Hindlimb muscle (tissue), 1 donor: Measurements from ENCODE around the gene OVCA2. TPM values are rescaled to one million over a fixed set of nuclear protein-coding genes. Genes with fewer than 3 reads are reported as not detected.
A peak's percentile ranks its signal among the peaks of the same experiment; 100 is the strongest.

Source experiments
- DNase-seq: peaks from one replicate; pipeline ENCODE4 v3.0.0-alpha.2; 2013
- polyA plus RNA-seq: library from polyadenylated mRNA; unstranded; fragments of 120-200 nt; gene quantifications from one replicate; pipeline ENCODE4 v1.2.1, GENCODE V29; 2013; ENCODE audit not compliant: insufficient read length

The OVCA2 gene
- polyA plus RNA-seq, 1 donor, result 12.6 TPM

DNA sequence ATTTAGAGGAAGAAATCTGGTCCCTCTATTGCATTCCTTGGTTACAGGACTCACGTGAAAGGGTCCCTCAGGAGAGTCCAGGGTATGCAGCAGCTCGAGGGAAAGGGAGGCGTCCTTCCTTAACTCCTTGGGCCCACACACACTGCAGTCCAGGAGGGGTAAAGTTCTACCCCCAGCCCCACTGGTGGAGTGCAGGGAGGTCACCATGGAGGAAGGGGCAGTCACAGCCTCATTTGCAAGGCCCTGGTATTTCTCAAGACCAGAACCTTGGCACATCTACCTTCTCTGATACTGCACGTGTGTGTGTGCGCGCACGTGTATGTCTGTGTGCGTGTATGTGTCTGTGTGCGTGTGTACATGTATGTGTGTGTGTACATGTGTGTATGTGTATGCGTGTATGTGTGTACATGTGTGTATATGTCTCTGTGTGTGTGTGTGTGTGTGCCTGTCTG, 24.2 kb downstream of the OVCA2 start:
- DNase-seq, result peak; percentile 36

DNA sequence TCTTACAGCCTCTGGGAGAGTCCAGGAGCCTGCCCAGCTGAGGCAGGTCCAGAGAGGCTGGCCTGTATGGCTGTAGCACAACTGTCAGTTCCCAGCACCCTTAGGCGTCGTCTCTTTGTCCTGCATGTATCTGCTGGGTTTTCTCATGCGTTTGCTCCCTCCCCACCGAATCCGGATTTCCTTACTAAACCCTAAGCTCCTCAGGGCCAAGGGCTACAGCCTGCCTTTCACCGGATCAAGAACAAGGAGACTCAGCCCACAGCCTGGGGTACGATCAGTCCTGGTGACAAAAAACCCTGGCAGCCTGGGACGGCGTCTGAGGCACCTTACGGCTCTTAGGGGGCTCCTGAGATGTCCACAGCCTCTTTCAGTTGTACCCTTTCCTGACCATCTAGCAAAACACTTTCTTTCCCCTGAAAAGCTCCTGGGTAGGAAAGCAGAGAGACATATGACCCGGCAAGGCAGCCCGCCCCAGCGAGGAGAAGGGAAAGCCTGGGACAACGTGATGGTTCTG, 25.3 kb downstream of the OVCA2 start:
- DNase-seq, result peak; percentile 23

DNA sequence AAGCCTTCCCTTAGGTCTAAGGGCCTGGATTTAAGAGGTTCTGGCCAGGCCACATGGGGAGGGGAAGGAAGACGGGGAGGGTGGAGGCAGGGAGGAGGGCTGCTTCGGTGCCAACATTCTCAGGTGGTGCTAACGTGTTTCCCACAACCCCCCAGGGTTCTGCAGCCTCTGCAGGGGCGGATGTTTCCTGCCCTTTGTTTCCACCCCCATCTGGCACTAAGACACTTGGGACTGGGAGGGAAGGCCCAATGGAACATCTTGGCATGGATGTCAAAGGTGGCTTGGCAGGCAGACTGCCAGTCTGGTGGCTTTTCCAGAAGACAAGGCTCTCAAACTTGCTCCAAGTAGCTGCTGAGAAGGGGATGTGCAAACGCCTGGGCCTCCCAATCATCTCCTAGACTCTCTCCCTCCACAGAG, 25.8 kb downstream of the OVCA2 start:
- DNase-seq, result peak; percentile 22

DNA sequence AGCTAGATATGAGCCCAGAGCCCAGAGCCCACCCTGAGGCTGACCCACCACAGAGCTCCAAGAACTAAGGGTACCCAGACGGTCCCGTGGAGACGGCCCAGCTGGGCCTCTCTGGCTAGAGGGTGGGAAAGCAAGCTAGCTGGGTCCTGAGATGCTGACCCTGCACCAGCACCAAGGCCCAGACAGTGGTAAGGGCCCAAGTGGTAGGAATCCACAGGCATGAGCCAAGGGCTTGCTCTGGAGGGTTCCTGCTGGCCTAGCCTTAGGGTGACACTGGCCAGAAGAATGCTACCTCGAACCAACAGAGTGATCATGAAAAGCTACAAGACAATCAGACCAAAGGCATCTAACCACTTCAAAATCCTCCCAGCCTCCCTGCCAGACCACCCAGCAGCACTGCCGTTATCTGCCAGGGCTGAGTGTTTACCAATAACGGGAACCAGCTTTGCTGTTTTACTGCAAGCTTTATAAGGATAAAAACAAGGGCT, 26.3 kb downstream of the OVCA2 start:
- peak; percentile 19 for DNase-seq

DNA sequence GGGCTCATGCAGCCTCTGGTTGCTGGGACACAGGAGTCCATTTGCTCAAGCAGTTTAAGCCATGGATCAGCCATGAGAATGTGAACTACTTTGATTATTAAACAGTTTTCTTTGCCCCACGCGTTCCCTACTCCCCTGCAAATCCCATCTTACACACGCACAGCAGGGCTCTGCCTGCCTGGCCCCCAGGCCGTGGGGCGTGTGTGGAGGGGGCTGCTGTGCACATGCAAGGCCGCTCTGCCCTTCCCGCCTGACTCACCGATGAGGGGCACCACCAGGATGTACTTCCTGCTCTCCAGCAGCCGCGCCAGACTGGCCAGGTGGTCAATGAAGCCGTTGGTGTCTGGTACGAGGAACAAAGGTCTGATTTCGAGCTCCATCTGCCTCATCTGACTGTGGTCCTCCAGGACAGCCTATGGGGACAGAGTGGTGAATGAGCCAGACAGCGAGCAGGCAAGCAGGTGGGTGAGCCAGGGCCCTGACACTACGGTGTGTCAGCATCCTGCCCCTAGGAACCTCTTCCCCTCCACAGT, 26.8 kb downstream of the OVCA2 start:
- no peak for DNase-seq

DNA sequence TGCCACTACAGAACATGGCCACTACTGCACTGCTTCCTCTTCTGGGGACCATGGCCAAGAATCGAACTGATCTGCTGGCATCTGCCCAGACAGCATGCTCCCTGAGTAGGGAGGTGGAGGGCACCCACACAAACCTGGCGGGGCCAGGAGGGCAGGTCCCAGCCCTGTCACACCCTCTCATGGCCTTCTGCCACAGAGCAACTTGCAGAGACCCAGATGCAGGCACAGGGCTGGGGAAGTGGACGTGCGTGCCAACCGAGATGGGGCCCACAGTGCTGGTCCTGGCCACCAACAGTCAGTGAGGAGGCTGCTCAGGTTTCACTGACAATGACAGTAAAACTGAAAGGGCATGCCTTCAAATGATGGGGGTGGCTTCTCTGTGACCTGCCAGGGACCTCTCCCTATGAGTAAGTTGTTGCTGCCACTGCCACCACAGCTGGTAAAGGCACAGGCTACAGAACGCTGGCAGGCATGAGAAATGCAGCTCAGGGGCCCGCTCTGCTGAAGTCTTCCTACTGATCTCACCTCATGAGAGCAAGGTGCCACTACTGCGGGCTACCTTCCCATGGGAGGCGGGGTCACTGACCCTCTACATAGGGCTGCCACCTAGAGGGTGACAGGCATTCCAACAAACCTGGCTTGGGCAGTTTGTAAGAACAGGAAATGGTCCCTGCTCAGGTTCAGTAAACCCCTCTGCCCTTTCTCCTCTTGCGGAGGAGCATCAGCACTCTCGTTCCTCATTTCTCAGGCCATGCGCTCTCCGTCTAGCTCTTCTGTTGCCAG, 28.6 kb downstream of the OVCA2 start:
- DNase-seq, result peak; percentile 19

DNA sequence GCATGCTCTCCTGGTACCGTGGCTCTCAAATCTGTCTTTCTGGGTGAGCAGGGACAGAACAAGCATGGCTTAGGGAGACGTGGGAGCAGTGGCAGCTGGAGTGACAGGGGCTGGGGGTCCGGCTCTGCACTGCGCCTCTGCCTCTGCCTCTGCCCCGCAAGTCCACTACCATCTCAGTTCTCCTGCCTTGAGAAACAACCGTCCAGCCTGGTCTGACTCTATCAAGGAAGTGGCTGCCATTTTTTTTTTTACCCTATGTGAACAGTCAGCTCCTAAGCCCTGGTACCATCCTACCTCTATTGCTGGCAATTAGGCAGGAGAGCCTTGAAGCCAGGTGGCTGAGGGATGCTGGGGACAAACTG, 29.2 kb downstream of the OVCA2 start:
- no peak for DNase-seq

DNA sequence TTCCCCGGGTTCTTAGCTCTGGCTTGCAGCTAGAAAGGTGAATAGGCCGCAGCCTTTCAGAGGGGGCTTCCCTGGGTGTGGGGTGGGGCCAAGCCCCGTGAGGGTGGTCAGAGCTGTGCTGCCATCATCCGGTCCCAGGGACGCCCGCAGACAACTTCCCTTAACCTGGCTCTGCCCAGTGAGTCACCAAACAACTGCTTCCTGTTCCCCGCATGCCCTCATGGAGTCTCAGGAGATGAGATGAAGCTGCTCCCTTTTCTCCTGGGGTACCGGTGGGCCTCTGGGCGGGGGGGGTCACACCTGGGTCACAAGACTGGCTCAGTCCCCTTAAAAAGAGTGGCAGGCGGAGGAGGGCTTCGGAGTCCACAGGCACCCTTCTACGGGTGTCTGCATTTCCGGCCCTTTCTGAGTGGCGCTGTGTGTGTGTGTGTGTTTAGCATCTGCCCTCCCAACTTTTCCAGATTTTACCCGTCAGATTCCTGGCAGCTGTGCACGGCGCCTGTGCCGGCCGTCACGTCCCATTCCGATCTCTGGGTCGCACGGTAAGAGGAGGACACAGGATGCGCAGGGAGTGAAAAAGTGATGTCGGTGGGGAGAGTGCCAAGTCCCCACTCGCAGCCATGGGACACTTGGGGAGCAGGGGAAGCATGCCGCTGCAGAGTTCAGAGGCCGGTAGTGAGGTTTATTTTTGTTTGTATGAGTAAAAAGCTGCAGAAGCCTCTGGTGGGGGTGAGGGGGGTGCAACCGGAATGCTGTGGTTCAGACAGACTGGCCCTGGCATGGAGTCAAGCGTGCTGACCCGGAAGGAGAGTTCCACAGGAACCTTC, 29.8 kb downstream of the OVCA2 start:
- peak; percentile 44 for DNase-seq

DNA sequence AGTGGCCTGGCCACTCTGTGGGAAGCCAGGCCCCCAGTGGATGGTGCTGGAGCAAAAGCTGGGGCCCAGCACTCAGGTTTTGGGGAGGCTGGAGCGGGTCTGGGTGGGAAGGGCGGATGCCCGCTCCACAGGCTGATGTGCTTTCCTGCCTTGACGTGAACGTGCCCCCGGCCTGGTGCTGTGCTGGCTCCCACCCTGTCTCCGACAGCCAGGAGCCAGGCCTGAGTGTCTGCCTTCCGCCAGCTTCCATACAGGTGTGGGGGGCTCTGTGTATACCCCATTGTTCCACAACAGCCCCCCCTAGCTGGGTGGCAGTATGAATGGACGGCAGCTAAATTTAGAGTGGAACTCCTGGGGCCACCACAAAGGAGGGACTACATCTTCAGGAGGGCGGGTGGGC, 33.1 kb downstream of the OVCA2 start:
- DNase-seq, result no peak

DNA sequence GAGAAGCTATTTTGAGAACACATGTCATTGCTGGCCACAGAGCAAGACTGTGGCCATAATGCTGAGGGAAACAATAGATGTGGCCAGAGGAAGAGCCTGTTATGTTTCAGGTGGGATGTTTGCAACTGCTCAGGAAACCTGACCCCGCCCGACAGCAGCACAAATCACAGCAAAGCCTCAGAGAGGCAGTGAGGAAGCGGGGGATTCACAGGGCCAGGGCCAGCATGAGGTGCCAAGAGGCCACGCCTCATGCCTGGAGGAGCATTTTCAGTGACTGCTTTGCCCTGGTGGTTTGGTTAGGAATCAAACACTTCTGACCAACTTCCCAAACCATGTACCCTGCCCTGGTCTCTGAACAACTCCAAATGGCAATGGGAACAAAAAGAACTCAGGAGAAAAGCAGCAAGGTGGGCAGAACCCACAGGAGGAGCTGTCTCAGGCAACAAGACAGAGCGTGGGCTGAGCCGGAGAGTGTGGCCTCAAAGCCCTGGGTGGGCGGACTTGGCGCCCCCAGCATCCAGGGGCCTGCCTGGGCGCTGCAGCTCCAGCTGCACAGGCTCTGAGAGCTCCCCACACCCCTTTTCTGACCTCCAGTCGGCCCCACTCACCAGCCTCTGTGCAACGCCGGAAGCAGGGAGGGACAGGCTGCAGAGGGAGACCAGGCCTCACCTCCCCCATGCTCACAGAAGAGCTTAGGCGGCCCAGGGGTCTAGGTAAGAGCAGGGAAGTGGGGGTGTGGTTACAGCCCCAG, 33.7 kb downstream of the OVCA2 start:
- DNase-seq, result peak; percentile 79

DNA sequence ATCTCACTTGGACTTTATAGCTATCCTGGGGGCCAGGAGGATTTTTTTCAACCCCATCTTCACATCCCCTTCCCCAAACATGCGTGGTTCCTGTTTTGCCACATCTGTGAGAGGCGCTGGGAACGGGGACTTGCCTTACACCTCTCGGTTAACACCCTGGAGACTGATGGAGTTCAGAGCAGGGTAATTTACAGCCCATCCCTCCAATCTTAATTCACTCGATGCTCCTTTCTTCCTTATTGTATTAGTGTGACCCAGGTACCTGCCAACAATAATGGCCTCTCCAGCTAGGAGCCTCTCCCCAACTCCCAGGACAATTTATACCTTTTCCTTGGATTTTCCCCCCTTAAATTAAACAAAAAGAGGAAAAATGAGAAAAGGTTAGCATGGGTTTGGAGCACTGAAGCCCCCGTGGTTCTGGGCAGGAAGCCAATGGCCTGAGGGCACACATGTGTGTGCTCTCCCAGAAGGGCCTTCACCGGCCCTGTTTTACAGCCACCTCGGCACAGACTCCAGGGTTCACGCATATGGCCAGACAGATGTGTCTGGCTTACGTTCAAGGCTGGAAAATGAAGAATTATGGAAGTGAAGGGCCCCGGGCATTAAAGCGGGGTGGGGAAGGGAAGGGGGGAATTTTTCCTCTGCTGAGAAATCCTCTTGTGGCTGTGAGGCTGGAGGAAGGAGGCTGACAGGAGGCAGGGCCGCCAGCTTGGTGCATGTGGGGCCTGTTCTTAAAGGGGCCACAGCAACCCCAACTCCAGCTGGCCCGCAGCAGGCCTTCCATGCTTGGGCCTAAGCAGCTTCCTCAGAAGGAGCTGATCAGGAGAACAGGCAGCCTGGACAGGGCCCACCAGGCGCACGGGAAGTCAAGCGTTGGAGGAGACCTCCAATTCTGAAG, 34.5 kb downstream of the OVCA2 start:
- DNase-seq, result peak; percentile 62

DNA sequence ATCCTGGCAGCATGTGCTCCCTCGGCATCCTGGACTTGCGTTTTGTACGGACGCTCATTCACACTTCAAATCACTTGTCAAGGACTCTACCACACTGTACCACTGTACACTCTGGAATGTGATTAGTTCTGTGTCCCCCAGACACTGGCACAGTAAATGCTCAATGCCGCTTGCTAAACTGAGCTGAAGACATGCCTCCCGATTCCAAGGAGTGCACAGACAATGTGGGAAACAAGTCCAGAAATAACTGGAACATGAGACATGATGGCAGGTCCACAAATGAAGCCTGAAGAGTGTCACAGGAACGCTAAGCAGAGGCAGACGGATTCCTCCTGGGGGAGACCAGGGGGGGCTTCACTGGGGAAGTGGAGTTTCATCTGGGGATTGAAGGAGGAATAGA, 35.2 kb downstream of the OVCA2 start:
- no peak for DNase-seq

DNA sequence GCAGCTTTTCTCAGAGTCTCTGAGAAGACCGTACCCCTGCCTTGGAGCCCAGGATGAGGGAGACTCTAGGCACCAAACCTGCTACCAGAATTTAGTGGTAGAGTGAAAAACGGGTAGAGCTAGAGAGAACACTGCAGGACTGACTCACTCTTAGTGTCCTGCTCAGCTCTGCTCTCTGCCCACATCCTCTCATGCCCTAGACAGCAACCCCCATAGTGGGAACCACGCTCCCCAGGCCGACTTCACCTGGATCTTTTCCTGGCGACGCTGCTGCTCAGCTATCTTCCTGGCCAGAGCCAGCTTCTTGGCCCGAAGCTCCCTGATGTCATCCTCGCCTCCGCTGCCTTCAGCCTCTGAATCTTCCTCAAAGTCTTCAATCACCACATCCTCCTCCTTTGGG, 39.7 kb downstream of the OVCA2 start:
- no peak for DNase-seq

DNA sequence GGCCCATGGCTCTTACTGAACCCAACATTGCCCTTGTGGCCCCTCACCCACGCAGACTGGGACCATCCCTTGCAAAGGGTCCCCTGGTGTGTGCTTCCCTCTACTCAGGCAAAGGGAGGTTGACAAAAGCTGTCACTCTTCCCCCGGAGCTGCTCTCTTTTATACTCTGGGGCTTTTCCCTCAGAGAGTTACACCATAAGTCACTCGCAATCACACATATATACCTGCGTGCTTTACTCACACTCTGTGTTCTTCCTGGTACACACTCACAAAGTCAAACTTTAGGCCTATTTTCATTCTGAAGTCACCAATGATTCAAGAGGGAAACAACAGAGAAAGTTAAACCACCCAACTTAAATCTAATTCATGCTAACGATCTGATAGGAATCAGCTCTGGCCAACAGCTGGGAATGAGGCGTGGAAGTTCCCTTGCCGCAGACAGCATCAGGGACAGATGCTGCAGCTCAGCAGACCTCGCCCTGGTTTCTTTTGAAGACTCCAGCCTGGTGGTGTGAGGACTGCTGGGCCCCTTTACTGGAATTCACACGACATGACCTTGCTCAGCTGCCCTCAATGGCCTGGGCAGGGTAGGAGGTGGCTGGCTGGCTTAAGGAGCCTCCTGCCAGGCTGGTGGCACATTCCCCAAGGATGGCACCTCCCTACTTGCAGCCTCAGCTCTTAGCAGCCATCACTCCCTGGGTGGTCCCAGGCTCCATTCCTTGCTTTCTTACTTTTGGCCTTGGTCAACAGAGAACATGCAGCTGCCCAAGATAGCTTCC, 40.4 kb downstream of the OVCA2 start:
- no peak for DNase-seq

DNA sequence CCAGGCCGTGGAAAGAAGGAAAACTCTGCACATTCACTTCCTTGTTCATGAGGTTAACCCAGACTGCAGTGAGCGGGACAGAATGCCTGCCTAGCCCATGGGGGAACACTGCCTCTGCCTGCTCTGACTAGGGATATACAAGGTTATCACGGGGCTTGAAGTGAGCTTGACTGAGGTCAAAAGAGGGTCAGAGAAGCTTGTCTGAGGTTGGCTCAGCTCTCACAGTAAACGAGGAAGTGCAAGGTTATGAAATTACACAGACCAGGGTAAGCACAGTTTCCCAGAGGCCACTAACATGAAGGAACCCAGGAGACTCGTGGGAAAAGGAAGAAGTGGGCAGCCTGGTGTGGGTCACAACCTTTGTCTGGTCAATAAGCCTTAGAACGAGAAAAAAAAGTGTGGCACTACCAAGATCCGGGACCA, 41.8 kb downstream of the OVCA2 start:
- DNase-seq, result peak; percentile 20

DNA sequence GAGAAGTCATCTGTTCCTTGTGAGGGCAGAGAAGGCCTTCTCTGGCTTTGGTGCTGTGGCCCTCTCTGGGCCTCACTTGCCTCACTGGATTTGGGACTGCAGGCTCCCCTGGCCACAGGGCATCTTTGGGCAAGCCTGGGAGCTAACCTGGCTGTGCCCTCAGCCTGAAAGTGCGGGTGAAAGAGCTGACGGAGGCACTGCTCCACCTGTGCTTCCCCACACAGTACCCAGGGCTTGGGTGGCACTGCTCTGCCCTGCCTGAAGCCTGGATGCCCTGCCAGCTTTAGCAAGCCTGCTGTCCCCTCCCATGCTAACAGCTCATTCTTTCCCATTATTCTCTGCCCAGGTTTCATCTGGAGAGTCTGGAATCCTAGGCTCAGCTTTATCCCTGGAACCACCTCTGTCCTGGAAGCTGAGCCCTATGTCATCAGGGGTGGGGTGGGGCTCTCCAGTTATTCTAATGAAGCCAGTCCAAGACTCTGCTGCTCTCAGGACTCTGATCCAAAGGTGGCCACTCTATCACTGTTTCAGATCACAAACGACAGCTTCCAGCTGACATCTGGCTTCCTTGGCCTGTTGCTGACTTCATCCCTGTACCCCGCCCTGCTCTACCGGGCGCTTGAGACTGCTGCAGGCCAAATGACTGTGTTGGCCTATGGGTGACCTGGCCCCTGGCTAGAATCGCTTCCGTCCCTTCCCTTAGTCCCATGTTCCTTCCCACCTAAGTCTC, 42.4 kb downstream of the OVCA2 start:
- peak; percentile 71 for DNase-seq

DNA sequence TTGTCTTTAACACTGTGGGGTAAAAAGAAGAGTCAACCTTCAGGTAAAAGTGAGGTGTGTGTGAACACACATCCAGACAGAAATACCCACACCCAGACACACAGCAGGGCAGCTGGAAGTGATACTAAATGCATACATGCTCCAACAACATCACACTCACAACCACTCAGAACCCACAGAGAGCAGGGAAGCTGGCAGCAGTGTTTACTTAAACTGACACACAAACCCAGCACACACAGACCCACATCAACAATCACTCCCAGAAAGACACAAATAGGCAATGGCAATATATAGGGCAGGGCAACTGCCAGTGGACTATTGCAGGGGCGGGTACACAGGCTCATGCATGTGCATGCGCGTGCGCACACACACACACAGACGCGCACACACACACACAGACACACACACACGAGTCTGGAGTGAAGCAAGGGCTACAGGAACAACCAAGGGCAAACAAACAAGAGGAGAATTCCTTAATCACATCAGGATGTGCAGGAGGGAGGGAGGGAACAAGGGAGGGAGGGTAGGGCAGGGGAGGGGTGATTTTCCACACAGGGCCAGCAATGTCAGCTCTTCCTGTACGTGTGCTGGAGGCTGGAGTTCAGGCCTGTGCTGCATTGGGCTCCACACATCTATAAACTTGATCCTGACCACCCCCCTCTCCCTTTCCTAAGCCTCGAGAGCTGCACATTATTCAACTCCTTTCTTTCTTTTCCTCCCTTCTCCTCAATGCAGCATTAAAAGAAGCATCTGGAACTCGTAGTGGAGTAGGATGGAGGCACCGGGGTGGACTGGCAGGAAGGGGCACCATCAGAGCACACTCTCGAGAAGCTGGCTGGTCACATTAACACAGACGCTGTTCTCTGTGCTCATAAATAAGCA, 43.2 kb downstream of the OVCA2 start:
- peak; percentile 88 for DNase-seq

DNA sequence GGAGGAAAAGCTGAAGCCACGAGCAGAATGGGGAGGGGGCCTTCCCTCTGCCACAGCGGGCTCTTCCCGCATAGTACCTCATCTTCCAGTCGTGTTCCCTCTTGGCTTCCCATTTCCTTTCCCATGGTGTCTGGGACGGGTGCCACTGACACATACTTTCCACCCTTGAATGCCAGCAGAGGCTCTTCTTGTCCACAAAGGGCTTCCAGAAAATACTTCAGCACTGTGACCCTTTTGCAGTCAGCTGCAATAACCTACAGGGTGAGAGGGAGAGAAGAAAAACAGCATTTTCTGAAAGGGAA, 43.8 kb downstream of the OVCA2 start:
- peak; percentile 78 for DNase-seq

DNA sequence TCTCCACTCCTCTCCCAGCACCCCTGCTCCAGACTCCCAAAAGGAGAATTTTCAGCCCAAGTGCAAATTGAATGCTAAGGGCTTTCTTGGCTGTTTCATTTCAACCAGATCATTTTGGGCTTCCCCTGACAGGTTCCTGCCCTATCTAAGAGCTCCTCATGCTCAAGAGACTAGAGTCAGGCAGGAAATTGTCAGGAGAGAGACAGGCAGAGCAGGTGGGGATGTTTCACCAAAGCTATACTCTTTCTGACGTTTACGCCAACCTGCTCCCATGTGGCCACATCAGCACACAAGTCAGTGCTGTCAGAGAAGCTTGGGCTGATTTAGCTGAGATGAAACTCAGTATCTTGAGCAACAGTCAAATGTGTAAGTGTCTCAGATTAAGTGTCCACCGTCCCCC, 44.5 kb downstream of the OVCA2 start:
- DNase-seq, result no peak
